Colonic mucosa (tissue), 4 donors: ENCODE data around the gene TDRD9. TPM values are rescaled to one million over a fixed set of nuclear protein-coding genes. Genes with fewer than 3 reads are reported as not detected.

Source experiments
- DNase-seq: peaks from one replicate; pipeline ENCODE4 v3.0.0-alpha.2; 2020
- H3K27ac ChIP-seq: fragments of 200-600 bp; one replicate; pipeline ENCODE4 v1.8.0; 2021
- H3K27me3 ChIP-seq: fragments of 200-600 bp; one replicate; pipeline ENCODE4 v1.8.0; 2021
- H3K36me3 ChIP-seq: fragments of 200-600 bp; one replicate; pipeline ENCODE4 v1.8.0; 2021
- H3K4me1 ChIP-seq: fragments of 200-600 bp; one replicate; pipeline ENCODE4 v1.8.0; 2021; ENCODE audit warnings: mild to moderate bottlenecking
- H3K4me3 ChIP-seq: fragments of 200-600 bp; one replicate; pipeline ENCODE4 v1.8.0; 2021
- H3K9ac ChIP-seq, 2 donors: one replicate each; pipeline ENCODE4 v1.7.0; 2013; ENCODE audit warnings: control low read depth in 2 of 2, low read depth in 2 of 2, low read length in 2 of 2
- H3K9me3 ChIP-seq: fragments of 200-600 bp; one replicate; pipeline ENCODE4 v1.8.0; 2021
- CTCF ChIP-seq: fragments of 200-600 bp; IDR thresholded peaks from one replicate; pipeline ENCODE4 v1.8.0; 2022; ENCODE audit warnings: antibody characterized with exemption, mild to moderate bottlenecking
- intact Hi-C: fragments of 100-400 bp; cut with DNase I; formaldehyde crosslinking; loops from one replicate; pipeline ENCODE4 v1.14.1; 2022
- total RNA-seq, 2 donors: library from RNA; stranded (reverse); fragmentation: NEBNext Ultra II Directional in 1 of 2; extraction: Animal tissue kit (Norgen Biotek cat#: 25700) in 1 of 2; gene quantifications; one replicate each; pipeline ENCODE4 v1.2.1, GENCODE V29; 2021
- donor health status: healthy.
- donor health status: DM: no; HTN: no; CAD: no.
- donor health status: DM: no; HTN: no; CAD: no.

Gene TDRD9
- total RNA-seq, 2 donors from 2014 or later: 0.44 to 1.1 TPM

- TF ChIP-seq CTCF: no peak
- peak overlapping the region; percentile 88 for H3K27ac ChIP-seq
- no peak for DNase-seq
- no peak overlapping the region for H3K4me3 ChIP-seq
- intact Hi-C loops: no loop called here
- H3K36me3 ChIP-seq: no peaks in the 10 kb centered on the region
- H3K27me3 ChIP-seq: no peaks in the 10 kb centered on the region
- H3K9me3 ChIP-seq: no peaks in the 10 kb centered on the region
- peaks cover 28% of the 10 kb centered on the region for H3K4me1 ChIP-seq
- H3K9ac ChIP-seq: peak overlapping the region; percentile 58 to 84
These were observed 46.7 kb upstream of the TDRD9 start for GRCh38 chr14:103881268-103882201.

- no peak overlapping the region for H3K9ac ChIP-seq
- H3K9me3 ChIP-seq: no peaks in the 10 kb centered on the region
- H3K27me3 ChIP-seq: no peaks in the 10 kb centered on the region
- no peak for TF ChIP-seq CTCF
- H3K27ac ChIP-seq: no peak overlapping the region
- intact Hi-C loops: no loop called here
- H3K4me3 ChIP-seq: no peak overlapping the region
- H3K4me1 ChIP-seq: peaks cover 32% of the 10 kb centered on the region
- DNase-seq: no peak
- H3K36me3 ChIP-seq: no peaks in the 10 kb centered on the region
These were observed 45.6 kb upstream of the TDRD9 start for GRCh38 chr14:103882503-103883262.

GRCh38 chr14:103883263-103883523 lies 45.1 kb upstream of the TDRD9 start:
- H3K9ac ChIP-seq: no peak overlapping the region
- H3K4me1 ChIP-seq: peaks cover 34% of the 10 kb centered on the region
- no peak for TF ChIP-seq CTCF
- no peak overlapping the region for H3K4me3 ChIP-seq
- H3K27me3 ChIP-seq: no peaks in the 10 kb centered on the region
- no peak overlapping the region for H3K27ac ChIP-seq
- intact Hi-C loops: no loop called here
- H3K9me3 ChIP-seq: no peaks in the 10 kb centered on the region
- H3K36me3 ChIP-seq: no peaks in the 10 kb centered on the region
- no peak for DNase-seq

GRCh38 chr14:103884854-103885253 lies 43.4 kb upstream of the TDRD9 start:
- H3K27me3 ChIP-seq: no peaks in the 10 kb centered on the region
- H3K4me3 ChIP-seq: no peak overlapping the region
- intact Hi-C loops: no loop called here
- no peaks in the 10 kb centered on the region for H3K36me3 ChIP-seq
- no peak for TF ChIP-seq CTCF
- no peak for DNase-seq
- H3K9ac ChIP-seq: no peak overlapping the region
- no peaks in the 10 kb centered on the region for H3K9me3 ChIP-seq
- peaks cover 35% of the 10 kb centered on the region for H3K4me1 ChIP-seq
- H3K27ac ChIP-seq: no peak overlapping the region

GRCh38 chr14:103885509-103885932 lies 42.7 kb upstream of the TDRD9 start:
- Histone ChIP-seq H3K4me1 (peaks cover 36% of the 10 kb centered on the region), H3K27me3 (no peaks in the 10 kb centered on the region), H3K9ac (no peak overlapping the region), H3K4me3 (no peak overlapping the region), H3K36me3 (no peaks in the 10 kb centered on the region), H3K27ac (no peak overlapping the region), H3K9me3 (no peaks in the 10 kb centered on the region)
- intact Hi-C loops: no loop called here
- DNase-seq: no peak
- TF ChIP-seq CTCF: no peak
